ENCODE data around the gene STXBP4.
A peak's percentile ranks its signal among the peaks of the same experiment; 100 is the strongest.

The STXBP4 gene, protein sequence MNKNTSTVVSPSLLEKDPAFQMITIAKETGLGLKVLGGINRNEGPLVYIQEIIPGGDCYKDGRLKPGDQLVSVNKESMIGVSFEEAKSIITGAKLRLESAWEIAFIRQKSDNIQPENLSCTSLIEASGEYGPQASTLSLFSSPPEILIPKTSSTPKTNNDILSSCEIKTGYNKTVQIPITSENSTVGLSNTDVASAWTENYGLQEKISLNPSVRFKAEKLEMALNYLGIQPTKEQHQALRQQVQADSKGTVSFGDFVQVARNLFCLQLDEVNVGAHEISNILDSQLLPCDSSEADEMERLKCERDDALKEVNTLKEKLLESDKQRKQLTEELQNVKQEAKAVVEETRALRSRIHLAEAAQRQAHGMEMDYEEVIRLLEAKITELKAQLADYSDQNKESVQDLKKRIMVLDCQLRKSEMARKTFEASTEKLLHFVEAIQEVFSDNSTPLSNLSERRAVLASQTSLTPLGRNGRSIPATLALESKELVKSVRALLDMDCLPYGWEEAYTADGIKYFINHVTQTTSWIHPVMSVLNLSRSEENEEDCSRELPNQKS
- 5.6 to 16.3 reads per million in 2 donors for total RNA-seq

GRCh38 chr17:54968262-54968987, at the start of gene STXBP4, which contains the start of gene COX11:
TSS of gene STXBP4 (plus strand) at chr17:54968765. CDS start at chr17:54986220, 17,455 bp downstream.
TSS of gene COX11 (minus strand) at chr17:54968654. CDS start at chr17:54968646, 8 bp downstream.
- peak; percentile 91 for DNase-seq

GRCh38 chr17:54919425-54919824, 49.1 kb upstream of the STXBP4 start:
- no peak for DNase-seq

GRCh38 chr17:54920819-54921218, 47.7 kb upstream of the STXBP4 start:
- no peak for DNase-seq

- DNase-seq: no peak
Observed at GRCh38 chr17:54924405-54924804, 44.2 kb upstream of the STXBP4 start.

GRCh38 chr17:54927525-54927924, 41.0 kb upstream of the STXBP4 start:
- no peak for DNase-seq

DNA sequence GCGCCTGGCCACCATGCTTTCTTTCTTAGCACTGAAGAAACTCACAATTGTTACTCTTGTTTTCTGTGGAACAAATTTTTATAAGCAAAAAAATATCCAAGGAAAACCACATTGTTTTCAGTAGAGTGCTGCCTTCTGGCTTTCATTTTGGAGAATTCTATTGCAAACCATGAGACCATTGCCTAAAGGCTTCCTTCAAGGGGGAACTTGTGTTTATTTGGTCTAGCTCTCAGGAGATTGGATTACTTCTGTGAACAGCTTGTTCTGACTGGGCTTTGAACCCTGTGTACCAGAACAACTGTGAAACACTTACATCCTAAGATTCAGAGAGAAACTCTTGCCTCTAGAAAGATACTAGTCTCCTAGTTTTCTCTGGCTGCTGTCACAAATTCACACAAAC, 35.9 kb upstream of the STXBP4 start:
- DNase-seq: no peak

DNA sequence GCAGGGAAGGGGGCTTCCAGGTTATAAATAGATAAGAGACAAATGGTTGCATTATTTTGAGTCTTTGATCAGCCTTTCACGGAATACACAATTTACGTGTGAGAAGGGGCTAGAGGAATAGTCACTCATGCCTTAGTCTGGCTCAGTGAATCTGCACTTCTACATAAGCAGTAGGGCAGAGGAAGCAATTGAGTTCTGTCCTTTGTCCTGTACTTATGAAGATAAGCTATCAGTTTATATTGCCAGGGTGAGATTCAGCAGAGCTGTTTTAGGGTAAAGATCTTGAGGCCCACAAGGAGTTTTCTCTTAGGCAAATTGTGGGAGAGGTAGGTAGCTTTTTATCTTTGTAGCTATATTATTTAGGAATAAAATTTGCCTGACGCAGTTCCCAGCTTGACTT, 34.6 kb upstream of the STXBP4 start:
- DNase-seq: no peak

GRCh38 chr17:54935471-54935870, 33.1 kb upstream of the STXBP4 start:
- DNase-seq: no peak

DNA sequence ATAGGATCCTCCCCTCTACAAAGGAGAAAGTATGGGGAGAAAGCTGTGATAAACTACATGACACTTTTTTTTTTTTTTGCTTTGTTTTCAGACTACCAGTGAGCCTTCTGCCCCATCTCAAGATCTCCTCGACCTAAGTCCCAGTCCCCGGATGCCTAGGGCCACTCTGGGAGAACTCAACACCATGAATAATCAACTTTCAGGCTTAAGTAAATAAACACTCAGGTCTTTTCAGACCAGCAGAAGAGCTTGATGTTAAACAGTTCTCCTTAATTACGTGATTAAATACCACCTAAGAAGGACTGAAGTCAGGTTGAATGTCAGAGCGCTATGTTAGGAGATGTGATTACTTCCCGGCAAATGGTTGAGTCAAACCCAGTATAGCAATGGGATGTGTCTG, 31.5 kb upstream of the STXBP4 start:
- DNase-seq: no peak

DNA sequence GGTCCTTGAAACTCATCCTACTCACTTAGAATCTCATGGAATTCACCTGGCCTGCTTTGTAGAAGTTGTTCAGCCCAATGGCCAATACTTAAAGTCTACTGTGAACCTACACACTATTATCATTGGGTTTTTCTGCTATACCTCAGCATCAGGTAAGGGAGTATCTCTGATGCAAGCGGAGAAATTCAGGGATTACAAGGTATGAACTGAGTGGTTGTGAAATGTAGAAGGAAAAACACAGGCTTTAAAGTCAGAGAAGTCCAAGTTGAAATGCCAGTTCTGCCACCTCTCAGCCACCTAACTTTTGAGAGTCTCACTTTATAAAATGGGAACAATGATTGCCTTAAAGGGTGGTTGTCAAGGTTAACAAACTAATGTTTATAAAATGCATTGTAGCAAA, 31.1 kb upstream of the STXBP4 start:
- DNase-seq: no peak

DNA sequence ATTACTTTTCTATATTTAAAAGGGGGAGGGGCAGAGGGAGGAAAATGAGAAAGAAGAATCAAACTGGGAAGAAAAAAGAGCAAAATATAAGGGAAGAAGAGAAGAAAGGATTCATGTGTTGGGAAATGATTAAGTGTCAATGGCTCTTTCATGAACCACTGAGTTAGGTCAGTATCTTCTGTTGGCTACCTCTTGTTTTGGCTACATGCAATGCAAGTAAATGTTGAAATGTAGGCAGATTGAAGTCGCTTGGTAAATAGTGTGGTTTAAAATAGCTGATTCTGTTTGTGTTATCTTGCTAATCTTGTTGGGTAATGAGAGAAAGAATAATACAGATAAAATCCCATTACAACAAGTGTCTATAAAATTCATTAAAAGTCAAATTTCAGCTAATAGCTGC, 27.3 kb upstream of the STXBP4 start:
- no peak for DNase-seq

GRCh38 chr17:54944796-54945195, 23.8 kb upstream of the STXBP4 start:
- no peak for DNase-seq

DNA sequence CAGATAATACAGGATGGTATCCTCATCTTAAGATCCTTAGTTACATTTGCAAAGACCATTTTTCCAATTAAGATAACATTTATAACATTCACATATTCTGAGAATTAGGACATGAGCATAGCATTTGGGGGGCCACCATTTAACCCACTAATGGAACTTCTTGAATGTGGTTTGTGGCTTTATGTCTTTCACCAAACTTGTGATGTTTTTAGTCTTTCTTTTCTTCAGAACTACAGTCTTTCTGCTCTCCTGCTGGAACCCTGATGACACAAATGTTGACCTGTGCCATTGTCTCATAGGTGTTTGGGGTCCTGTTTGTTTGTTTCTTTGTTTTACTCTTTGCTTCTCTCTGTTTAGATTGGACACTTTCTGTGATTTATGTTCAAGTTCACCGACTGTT, 23.3 kb upstream of the STXBP4 start:
- no peak for DNase-seq

DNA sequence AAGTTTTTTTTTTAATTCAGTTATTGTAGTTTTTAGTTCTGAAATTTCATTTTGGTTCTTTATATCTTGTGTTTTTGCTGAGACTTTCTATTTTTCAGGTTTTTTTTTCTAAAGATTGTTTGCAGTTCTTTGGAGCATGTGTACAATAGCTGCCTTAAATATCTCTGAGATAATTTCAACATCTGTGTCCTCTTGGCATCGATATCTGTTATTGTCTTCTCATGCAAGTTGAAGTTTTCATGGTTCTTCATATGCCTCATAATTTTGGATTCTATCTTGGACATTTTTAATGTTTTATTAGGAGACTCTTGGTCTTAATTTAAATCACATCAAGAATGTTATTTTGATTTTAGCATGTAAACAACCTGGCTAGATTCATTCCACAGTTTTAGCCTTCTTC, 22.9 kb upstream of the STXBP4 start:
- no peak for DNase-seq

DNA sequence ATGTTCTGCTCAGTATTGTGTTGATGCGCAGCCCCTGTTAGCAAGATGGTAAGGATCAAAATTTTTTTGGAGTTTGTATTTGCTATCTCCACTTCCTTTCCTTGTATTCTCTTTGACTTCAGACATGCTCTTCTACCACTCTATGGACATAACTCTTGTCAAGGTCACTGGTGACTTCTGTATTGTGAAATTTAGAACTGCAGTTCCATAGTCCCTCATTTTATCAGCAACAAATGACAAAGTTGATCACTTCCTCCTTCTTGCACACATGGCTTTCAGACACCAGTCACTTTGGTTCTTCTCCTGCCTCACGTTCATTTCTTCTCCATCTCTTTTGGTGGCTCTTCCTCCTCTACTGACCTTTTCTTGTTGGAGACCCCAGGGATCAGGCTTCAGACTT, 21.2 kb upstream of the STXBP4 start:
- DNase-seq: no peak

- no peak for DNase-seq
Observed at GRCh38 chr17:54948380-54948779, 20.2 kb upstream of the STXBP4 start.

GRCh38 chr17:54950116-54950515, 18.4 kb upstream of the STXBP4 start:
- no peak for DNase-seq

DNA sequence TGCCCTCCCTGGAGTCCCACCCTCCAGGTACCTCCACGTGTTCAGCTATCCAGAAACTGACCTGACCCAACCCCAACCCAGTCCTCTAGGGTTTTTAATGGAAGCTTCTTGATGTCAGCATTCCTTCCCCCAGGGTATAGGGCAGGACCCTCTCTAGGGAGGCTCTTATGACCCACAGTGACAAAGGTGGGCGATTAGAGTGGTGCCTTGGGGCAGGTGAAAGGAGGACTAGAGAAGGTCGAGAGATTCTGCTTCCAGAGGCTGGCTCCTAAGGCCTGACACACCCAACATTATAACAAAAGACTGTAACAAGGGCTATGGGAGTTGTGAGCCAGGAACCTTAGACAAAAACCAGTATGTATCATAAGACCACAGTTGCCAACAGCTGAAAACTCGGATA, 17.3 kb upstream of the STXBP4 start:
- no peak for DNase-seq

DNA sequence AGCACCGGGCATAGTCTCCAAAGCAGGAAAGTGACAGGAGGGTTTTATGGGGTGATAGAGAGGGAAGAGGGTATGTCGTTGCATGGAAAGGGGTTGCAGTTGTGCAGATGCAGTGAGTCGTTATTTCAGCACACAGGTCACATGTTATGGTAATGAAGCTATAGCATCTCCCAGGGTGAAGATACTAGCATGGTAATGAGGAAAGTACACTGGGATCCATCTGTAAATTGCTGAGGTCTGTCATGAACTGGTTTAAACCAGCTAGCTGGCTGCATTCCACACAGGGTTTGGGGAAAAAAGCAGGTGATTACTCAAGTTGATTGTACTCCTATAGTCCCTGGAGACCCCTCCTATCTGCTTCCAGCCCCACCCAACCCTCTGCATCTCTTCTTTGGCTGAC, 11.8 kb upstream of the STXBP4 start:
- no peak for DNase-seq

DNA sequence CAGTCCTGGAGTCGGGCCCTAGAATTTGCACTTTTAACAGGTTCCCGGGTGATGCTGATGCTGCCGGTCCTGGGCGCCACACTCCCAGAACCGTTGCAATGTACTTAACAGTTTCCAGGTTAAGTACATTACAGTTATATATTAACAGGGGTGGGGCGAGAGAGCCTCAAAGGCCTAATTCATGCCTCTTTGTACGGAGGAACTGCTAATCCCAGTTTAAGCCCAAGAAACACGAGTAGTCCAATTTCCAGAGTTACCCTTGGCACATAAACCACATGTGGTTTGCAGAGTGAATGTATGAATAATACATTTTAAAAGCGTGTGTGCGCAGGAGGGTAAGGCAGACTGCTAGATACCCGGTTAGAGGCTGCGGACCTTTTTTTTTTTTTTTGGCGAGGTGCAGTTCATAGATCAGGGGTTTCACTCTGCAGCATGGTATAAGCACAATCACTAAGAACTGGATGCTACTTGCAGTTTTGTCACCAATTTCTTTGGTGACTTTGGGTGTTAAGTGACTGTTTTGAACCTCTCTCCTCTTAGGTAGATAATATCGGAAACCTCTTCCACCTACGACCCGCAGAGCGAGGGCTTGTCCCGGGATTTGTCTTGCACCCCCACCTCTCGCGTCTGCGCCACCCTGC, 824 bp upstream of the STXBP4 start:
- DNase-seq: no peak

GRCh38 chr17:54968988-54969332, 395 bp downstream of the STXBP4 start:
- DNase-seq: peak; percentile 7

- DNase-seq: no peak
Observed at GRCh38 chr17:54969658-54970572, 1.4 kb downstream of the STXBP4 start.

All from T-helper 9 cell (primary cell).